Measurements from ENCODE around the gene DNTT. TPM values are rescaled to one million over a fixed set of nuclear protein-coding genes. Genes with fewer than 3 reads are reported as not detected.
"Not testable (repeated sequence)": the region's sequence is repeated elsewhere in the genome, so short reads cannot be mapped to it uniquely, and the experiment has no call there.

DNTT gene
- total RNA-seq, 1 donor: not detected

- DNase-seq (ENCODE audit: low read depth): no peak
- TF ChIP-seq CTCF (IDR thresholded peaks at IDR 0.05; ENCODE audit: insufficient read depth, low read length): no peak
- H3K4me3 ChIP-seq (ENCODE audit: low read depth, low read length): no peak overlapping the region
Observed at GRCh38 chr10:96299383-96299782, 4.9 kb upstream of the DNTT start.

- TF ChIP-seq CTCF (IDR thresholded peaks at IDR 0.05; ENCODE audit: insufficient read depth, low read length): no peak
- no peak overlapping the region for H3K4me3 ChIP-seq (ENCODE audit: low read depth, low read length)
- DNase-seq (ENCODE audit: low read depth): no peak
Observed at GRCh38 chr10:96301616-96302015, 2.6 kb upstream of the DNTT start.

GRCh38 chr10:96305019-96305418, 785 bp downstream of the DNTT start:
- no peak for TF ChIP-seq CTCF (IDR thresholded peaks at IDR 0.05; ENCODE audit: insufficient read depth, low read length)
- no peak for DNase-seq (ENCODE audit: low read depth)
- H3K4me3 ChIP-seq (ENCODE audit: low read depth, low read length): no peak overlapping the region

- DNase-seq (ENCODE audit: low read depth): no peak
- TF ChIP-seq CTCF (IDR thresholded peaks at IDR 0.05; ENCODE audit: insufficient read depth, low read length): no peak
- no peak overlapping the region for H3K4me3 ChIP-seq (ENCODE audit: low read depth, low read length)
Observed at GRCh38 chr10:96306516-96306915, 2.3 kb downstream of the DNTT start.

GRCh38 chr10:96308854-96309253, 4.6 kb downstream of the DNTT start:
- DNase-seq (ENCODE audit: low read depth); H3K4me3 ChIP-seq (ENCODE audit: low read depth, low read length): not testable (repeated sequence)

GRCh38 chr10:96309628-96310320, 5.5 kb downstream of the DNTT start:
- no peak overlapping the region for H3K4me3 ChIP-seq (ENCODE audit: low read depth, low read length)
- no peak for DNase-seq (ENCODE audit: low read depth)
- no peak for TF ChIP-seq CTCF (IDR thresholded peaks at IDR 0.05; ENCODE audit: insufficient read depth, low read length)

GRCh38 chr10:96310321-96310669, 6.1 kb downstream of the DNTT start:
- DNase-seq (ENCODE audit: low read depth): no peak
- H3K4me3 ChIP-seq (ENCODE audit: low read depth, low read length): no peak overlapping the region
- no peak for TF ChIP-seq CTCF (IDR thresholded peaks at IDR 0.05; ENCODE audit: insufficient read depth, low read length)
